ENCODE measurements around the gene NINL. TPM values are rescaled to one million over a fixed set of nuclear protein-coding genes. Genes with fewer than 3 reads are reported as not detected.
"Not testable (repeated sequence)": the region's sequence is repeated elsewhere in the genome, so short reads cannot be mapped to it uniquely, and the experiment has no call there.

The NINL gene
- total RNA-seq, 1 experiment from 2014 or later, result 7.2 TPM

DNA sequence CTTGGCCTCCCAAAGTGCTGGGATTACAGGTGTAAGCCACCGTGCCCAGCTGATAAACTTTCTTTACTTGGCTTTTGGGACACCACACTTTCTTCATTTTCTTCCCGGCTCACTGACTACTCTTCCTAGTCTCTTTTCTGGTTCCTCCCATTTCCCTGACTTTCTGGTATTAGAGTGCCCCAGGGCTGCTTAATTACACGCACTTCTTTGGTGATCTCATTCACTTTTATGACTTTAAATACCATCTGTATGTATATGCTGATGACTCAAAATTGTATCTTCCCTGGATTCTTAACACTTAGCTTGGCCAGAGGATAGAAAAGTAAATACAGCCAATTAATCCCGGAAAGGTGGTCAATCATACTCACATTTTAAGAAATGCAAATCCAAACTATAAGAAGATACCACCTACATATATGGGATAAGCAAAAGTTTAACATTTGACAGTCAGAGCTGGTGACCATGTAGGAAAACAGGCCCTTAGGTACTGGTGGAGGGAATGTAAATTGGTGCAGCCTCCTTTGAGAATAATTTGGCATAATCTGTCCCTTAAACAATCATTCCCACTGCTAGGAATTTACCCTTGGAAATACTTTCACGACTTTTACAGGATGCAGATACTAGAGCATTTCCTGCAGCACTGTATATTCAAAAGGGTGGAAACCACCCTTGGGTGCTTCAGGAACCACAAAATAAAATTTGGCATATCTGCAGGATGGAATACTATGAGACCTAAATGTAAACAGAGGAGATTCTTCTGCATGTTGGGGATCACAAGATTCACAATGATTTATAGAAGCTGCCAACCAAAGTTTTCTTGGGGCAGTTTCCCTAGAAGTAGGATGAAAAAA lies 47.8 kb upstream of the NINL start:
- CTCF ChIA-PET, result no interaction called here
- no peaks in the 10 kb centered on the region for H3K27me3 ChIP-seq (ENCODE audit: insufficient read depth, low read length)
- H3K27ac ChIP-seq (ENCODE audit: low read depth, low read length), result no peak overlapping the region
- DNase-seq (ENCODE audit: low read depth, low spot score) (no peak), ATAC-seq (no peak)
- no TSS peak for BruUV-seq (replicated peaks)
- no peaks in the 10 kb centered on the region for H3K9me2 ChIP-seq (ENCODE audit: insufficient read depth)
- RAD21 ChIA-PET (ENCODE audit: low non-redundant PET in 1 of 2, low total read pairs in 2 of 2, uncharacterized antibody in 2 of 2, unreplicated experiment in 2 of 2), result no interaction called here
- H3K79me2 ChIP-seq (ENCODE audit: insufficient read depth, low read length), result no peaks in the 10 kb centered on the region
- TF ChIP-seq ELF1 (IDR thresholded peaks at IDR 0.05; ENCODE audit: borderline replicate concordance, low read depth), result no peak
- TF ChIP-seq YY1 (IDR thresholded peaks at IDR 0.05; ENCODE audit: extremely low read depth, insufficient replicate concordance, low read depth, low read length), result no peak
- no peak for TF ChIP-seq EZH2phosphoT487 (IDR thresholded peaks at IDR 0.05; ENCODE audit: borderline replicate concordance)
- TF ChIP-seq RAD21 (IDR thresholded peaks at IDR 0.05; ENCODE audit: low read depth), result no peak
- TF ChIP-seq JUND (IDR thresholded peaks at IDR 0.05), result no peak
- no peak for TF ChIP-seq TCF7L2 (IDR thresholded peaks at IDR 0.05; ENCODE audit: borderline replicate concordance, extremely low read depth, insufficient read depth, insufficient read length)
- no peak for TF ChIP-seq EZH2 (IDR thresholded peaks at IDR 0.05)
- TF ChIP-seq POLR2A (IDR thresholded peaks at IDR 0.05; ENCODE audit: borderline replicate concordance, extremely low read depth, insufficient read depth, insufficient read length), result no peak
- TF ChIP-seq EGR1 (IDR thresholded peaks at IDR 0.05; ENCODE audit: low read depth), result no peak
- no peak for TF ChIP-seq CEBPB (IDR thresholded peaks at IDR 0.05; ENCODE audit: low read depth)
- no peak for TF ChIP-seq SP1 (IDR thresholded peaks at IDR 0.05; ENCODE audit: low read depth)
- TF ChIP-seq, protein P1, sequence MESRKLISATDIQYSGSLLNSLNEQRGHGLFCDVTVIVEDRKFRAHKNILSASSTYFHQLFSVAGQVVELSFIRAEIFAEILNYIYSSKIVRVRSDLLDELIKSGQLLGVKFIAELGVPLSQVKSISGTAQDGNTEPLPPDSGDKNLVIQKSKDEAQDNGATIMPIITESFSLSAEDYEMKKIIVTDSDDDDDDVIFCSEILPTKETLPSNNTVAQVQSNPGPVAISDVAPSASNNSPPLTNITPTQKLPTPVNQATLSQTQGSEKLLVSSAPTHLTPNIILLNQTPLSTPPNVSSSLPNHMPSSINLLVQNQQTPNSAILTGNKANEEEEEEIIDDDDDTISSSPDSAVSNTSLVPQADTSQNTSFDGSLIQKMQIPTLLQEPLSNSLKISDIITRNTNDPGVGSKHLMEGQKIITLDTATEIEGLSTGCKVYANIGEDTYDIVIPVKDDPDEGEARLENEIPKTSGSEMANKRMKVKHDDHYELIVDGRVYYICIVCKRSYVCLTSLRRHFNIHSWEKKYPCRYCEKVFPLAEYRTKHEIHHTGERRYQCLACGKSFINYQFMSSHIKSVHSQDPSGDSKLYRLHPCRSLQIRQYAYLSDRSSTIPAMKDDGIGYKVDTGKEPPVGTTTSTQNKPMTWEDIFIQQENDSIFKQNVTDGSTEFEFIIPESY (IDR thresholded peaks at IDR 0.05; ENCODE audit: extremely low read depth, insufficient replicate concordance, low read length), result no peak
- TF ChIP-seq ZNF274 (IDR thresholded peaks at IDR 0.05; ENCODE audit: low read depth, low read length), result no peak
- no peak for TF ChIP-seq FOSL1 (IDR thresholded peaks at IDR 0.05; ENCODE audit: low read depth)
- no peak for TF ChIP-seq CBX3 (IDR thresholded peaks at IDR 0.05; ENCODE audit: low read depth)
- TF ChIP-seq SIN3A (IDR thresholded peaks at IDR 0.05; ENCODE audit: low read depth), result no peak
- no peak for TF ChIP-seq ZFX (IDR thresholded peaks at IDR 0.05)
- TF ChIP-seq, protein P2, sequence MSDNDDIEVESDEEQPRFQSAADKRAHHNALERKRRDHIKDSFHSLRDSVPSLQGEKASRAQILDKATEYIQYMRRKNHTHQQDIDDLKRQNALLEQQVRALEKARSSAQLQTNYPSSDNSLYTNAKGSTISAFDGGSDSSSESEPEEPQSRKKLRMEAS (IDR thresholded peaks at IDR 0.05), result no peak
- peaks cover 0 to 11% of the 10 kb centered on the region in 2 experiments; a peak in 1 of 4 replicates for H3K9me3 ChIP-seq (ENCODE audit: control insufficient read depth in 1 of 2, insufficient read depth in 1 of 2, low read depth in 1 of 2, low read length in 2 of 2)
- intact Hi-C loops (cut with micrococcal nuclease), result no loop called here
- no peak overlapping the region for H3K4me2 ChIP-seq (ENCODE audit: low read length)
- no peak overlapping the region for H2AFZ ChIP-seq (ENCODE audit: low read depth, low read length, poor library complexity, severe bottlenecking)
- H3K4me3 ChIP-seq (replicated peaks in 1 of 2; ENCODE audit: low read depth in 1 of 2, low read length in 2 of 2), result no peak overlapping the region
- no peak overlapping the region for H3K9ac ChIP-seq (ENCODE audit: low read length)
- H4K20me1 ChIP-seq (ENCODE audit: insufficient read depth), result no peaks in the 10 kb centered on the region
- H3K36me3 ChIP-seq (ENCODE audit: control insufficient read depth in 1 of 2, insufficient read depth in 2 of 2, low read length in 2 of 2), result 0 out of 4 replicates have a peak, but pooled peaks cover 0 to 11% of the 10 kb centered on the region in 2 experiments
- H3K4me1 ChIP-seq (ENCODE audit: control insufficient read depth in 1 of 2, insufficient read depth in 2 of 2, low read length in 2 of 2), result peaks cover 0 to 8% of the 10 kb centered on the region in 2 experiments; a peak in 1 of 4 replicates
- POLR2A ChIA-PET, result no interaction called here

DNA sequence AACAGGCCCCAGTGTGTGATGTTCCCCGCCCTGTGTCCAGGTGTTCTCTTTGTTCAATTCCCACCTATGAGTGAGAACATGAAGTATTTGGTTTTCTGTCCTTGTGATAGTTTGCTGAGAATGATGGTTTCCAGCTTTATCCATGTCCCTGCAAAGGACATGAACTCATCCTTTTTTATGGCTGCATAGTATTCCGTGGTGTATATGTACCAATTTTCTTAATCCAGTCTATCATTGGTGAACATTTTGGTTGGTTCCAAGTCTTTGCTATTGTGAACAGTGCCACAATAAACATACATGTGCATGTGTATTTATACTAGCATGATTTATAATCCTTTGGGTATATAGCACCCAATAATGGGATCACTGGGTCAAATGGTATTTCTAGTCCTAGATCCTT lies 45.3 kb upstream of the NINL start:
- H3K27me3 ChIP-seq (ENCODE audit: insufficient read depth, low read length); H3K4me3 ChIP-seq (replicated peaks in 1 of 2; ENCODE audit: low read depth in 1 of 2, low read length in 2 of 2); intact Hi-C loops (cut with micrococcal nuclease); POLR2A ChIA-PET; H4K20me1 ChIP-seq (ENCODE audit: insufficient read depth); H2AFZ ChIP-seq (ENCODE audit: low read depth, low read length, poor library complexity, severe bottlenecking); BruUV-seq (replicated peaks); H3K27ac ChIP-seq (ENCODE audit: low read depth, low read length); H3K4me2 ChIP-seq (ENCODE audit: low read length); H3K79me2 ChIP-seq (ENCODE audit: insufficient read depth, low read length); RAD21 ChIA-PET (ENCODE audit: low non-redundant PET in 1 of 2, low total read pairs in 2 of 2, uncharacterized antibody in 2 of 2, unreplicated experiment in 2 of 2); H3K9me3 ChIP-seq (ENCODE audit: control insufficient read depth in 1 of 2, insufficient read depth in 1 of 2, low read depth in 1 of 2, low read length in 2 of 2); CTCF ChIA-PET; H3K4me1 ChIP-seq (ENCODE audit: control insufficient read depth in 1 of 2, insufficient read depth in 2 of 2, low read length in 2 of 2); DNase-seq (ENCODE audit: low read depth, low spot score); ATAC-seq; H3K9ac ChIP-seq (ENCODE audit: low read length); H3K36me3 ChIP-seq (ENCODE audit: control insufficient read depth in 1 of 2, insufficient read depth in 2 of 2, low read length in 2 of 2); H3K9me2 ChIP-seq (ENCODE audit: insufficient read depth): not testable (repeated sequence)
